Glutamatergic neuron (in vitro differentiated cells): ENCODE measurements around the gene SYT8. TPM values are rescaled to one million over a fixed set of nuclear protein-coding genes. Genes with fewer than 3 reads are reported as not detected.
A peak's percentile ranks its signal among the peaks of the same experiment; 100 is the strongest.
"Not testable (repeated sequence)": the region's sequence is repeated elsewhere in the genome, so short reads cannot be mapped to it uniquely, and the experiment has no call there.

Experiments used
- DNase-seq: peaks from one replicate; pipeline ENCODE4 v3.0.0; 2022
- H3K27ac Mint-ChIP-seq: one replicate; pipeline ENCODE4 v1.8.0; 2020; ENCODE audit warnings: mild to moderate bottlenecking, mixed read lengths, inconsistent platforms; ENCODE audit not compliant: unreplicated experiment
- H3K27me3 Mint-ChIP-seq: one replicate; pipeline ENCODE4 v1.8.0; 2020; ENCODE audit warnings: mild to moderate bottlenecking, moderate library complexity, mixed read lengths, inconsistent platforms; ENCODE audit not compliant: unreplicated experiment
- H3K36me3 Mint-ChIP-seq: one replicate; pipeline ENCODE4 v1.8.0; 2020; ENCODE audit warnings: mild to moderate bottlenecking, mixed read lengths, inconsistent platforms; ENCODE audit not compliant: unreplicated experiment
- H3K4me1 Mint-ChIP-seq: one replicate; pipeline ENCODE4 v1.8.0; 2020; ENCODE audit warnings: mild to moderate bottlenecking, low read depth, mixed read lengths, inconsistent platforms; ENCODE audit not compliant: unreplicated experiment
- H3K4me3 Mint-ChIP-seq: one replicate; pipeline ENCODE4 v1.8.0; 2020; ENCODE audit warnings: mild to moderate bottlenecking, mixed read lengths, inconsistent platforms; ENCODE audit not compliant: unreplicated experiment
- H3K9me3 Mint-ChIP-seq: one replicate; pipeline ENCODE4 v1.8.0; 2020; ENCODE audit warnings: mild to moderate bottlenecking, moderate library complexity, mixed read lengths, inconsistent platforms; ENCODE audit not compliant: unreplicated experiment
- CTCF ChIP-seq: fragments of 200-600 bp; sonication (generic); IDR thresholded peaks from one replicate; pipeline ENCODE4 v1.5.0; 2021; ENCODE audit not compliant: partially characterized antibody, unreplicated experiment
- total RNA-seq: library from RNA; stranded (reverse); fragmentation: NEBNext Ultra II Directional; extraction: Animal tissue kit (Norgen Biotek cat#: 25700); gene quantifications from one replicate; pipeline ENCODE4 v1.2.1, GENCODE V29; 2021; ENCODE audit not compliant: unreplicated experiment

The SYT8 gene
- total RNA-seq, 1 donor from 2014 or later: not detected

DNA sequence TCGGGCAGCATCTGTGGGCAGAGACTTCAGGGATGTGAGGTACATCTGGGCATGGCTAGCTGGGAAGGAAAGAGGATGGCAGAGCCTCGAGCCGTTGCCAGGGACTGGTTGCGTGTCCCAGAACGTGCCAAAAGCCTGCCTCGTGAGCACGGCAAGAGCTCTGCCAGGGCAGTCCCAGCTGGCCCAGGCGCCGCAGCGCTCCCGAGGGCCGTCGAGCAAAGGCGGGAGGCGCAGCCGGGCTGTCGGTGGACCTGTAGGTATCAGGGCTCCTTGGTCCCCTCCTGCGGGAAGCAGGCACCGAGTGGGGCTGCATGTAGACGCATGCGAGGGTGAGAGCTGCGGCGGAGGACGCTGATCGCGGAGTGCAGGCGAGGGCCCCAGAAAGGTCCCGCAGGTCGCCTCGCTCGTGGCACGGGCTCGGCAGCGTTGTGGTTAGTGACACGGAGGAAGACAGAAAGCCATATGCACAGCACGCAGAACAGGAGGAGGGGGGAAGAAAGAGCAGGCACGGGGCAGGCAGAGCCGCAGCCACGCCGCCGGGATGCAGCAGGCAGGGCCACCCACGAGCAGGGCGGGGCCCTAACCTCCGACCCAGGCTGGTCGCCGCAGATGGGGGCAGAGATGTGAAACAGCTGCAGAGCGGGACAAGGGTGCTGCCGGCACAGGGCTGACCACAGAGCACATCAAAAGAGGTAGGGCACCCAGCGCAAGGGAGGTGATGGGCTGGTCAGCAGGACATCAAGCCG is 36.1 kb downstream of the SYT8 start:
- H3K27ac Mint-ChIP-seq: no peak overlapping the region
- no peak overlapping the region for H3K4me3 Mint-ChIP-seq
- DNase-seq: peak; percentile 23
- TF ChIP-seq CTCF: no peak
- no peaks in the 10 kb centered on the region for H3K4me1 Mint-ChIP-seq
- H3K36me3 Mint-ChIP-seq: no peaks in the 10 kb centered on the region
- H3K27me3 Mint-ChIP-seq: peaks cover 8% of the 10 kb centered on the region
- peaks cover 2% of the 10 kb centered on the region for H3K9me3 Mint-ChIP-seq

DNA sequence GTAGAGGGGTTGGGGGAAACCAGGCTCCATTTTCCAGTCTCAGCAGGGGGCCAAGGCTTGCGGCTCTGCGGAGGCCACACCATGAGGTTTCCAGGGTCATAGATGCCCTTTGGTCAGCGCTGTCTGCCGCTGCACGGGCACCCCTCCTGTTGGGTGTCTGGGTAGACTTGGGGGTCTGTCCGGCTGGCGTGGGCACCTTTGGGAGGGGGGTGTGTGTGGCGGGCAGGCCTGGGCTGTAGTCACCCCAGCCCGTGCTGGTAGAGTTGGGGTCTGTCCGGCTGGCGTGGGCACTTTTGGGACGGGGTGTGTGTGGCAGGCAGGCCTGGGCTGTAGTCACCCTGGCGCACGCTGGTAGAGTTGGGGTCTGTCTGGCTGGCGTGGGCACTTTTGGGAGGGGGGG is 36.7 kb downstream of the SYT8 start:
- peak; percentile 14 for DNase-seq
- Mint-ChIP-seq H3K4me1 (no peaks in the 10 kb centered on the region), H3K27me3 (peaks cover 8% of the 10 kb centered on the region), H3K36me3 (no peaks in the 10 kb centered on the region), H3K9me3 (peaks cover 2% of the 10 kb centered on the region), H3K27ac (no peak overlapping the region), H3K4me3 (no peak overlapping the region)
- TF ChIP-seq CTCF: no peak

DNA sequence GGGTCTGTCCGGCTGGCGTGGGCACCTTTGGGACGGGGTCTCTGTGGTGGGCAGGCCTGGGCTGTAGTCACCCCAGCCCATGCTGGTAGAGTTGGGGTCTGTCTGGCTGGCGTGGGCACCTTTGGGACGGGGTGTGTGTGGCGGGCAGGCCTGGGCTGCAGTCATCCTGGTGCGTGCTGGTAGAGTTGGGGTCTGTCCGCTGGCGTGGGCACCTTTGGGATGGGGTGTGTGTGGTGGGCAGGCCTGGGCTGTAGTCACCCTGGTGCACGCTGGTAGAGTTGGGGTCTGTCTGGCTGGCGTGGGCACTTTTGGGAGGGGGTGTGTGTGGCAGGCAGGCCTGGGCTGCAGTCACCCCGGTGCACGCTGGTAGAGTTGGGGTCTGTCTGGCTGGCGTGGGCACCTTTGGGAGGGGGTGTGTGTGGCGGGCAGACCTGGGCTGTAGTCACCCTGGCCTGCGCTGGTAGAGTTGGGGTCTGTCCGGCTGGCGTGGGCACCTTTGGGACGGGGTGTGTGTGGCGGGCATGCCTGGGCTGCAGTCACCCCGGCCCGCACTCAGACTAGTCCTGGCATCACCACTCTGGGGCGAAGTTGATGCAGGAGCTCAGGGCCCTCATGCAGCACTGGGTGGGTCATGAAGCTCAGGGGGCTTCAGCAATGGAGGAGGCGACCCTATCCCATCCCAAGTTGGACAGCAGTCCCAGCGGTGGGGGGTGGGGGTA is 37.6 kb downstream of the SYT8 start:
- peaks cover 9% of the 10 kb centered on the region for H3K27me3 Mint-ChIP-seq
- TF ChIP-seq CTCF: no peak

GRCh38 chr11:1873048-1873812 is 38.4 kb downstream of the SYT8 start:
- Mint-ChIP-seq H3K36me3 (no peaks in the 10 kb centered on the region), H3K4me3 (no peak overlapping the region), H3K4me1 (peaks cover 1% of the 10 kb centered on the region), H3K9me3 (peaks cover 2% of the 10 kb centered on the region), H3K27me3 (peaks cover 11% of the 10 kb centered on the region), H3K27ac (no peak overlapping the region)
- DNase-seq: peak; percentile 12
- no peak for TF ChIP-seq CTCF

More for the DNA sequence above, 37.6 kb downstream of the SYT8 start:
- no peaks in the 10 kb centered on the region for H3K4me1 Mint-ChIP-seq
- H3K4me3 Mint-ChIP-seq: no peak overlapping the region
- DNase-seq: peak; percentile 12
- H3K36me3 Mint-ChIP-seq: no peaks in the 10 kb centered on the region
- no peak overlapping the region for H3K27ac Mint-ChIP-seq
- H3K9me3 Mint-ChIP-seq: peaks cover 2% of the 10 kb centered on the region

GRCh38 chr11:1873813-1874150 is 39.0 kb downstream of the SYT8 start:
- not testable (repeated sequence) for H3K36me3 Mint-ChIP-seq, H3K9me3 Mint-ChIP-seq, H3K4me3 Mint-ChIP-seq, H3K27ac Mint-ChIP-seq, H3K4me1 Mint-ChIP-seq
- DNase-seq: peak; percentile 3
- peaks cover 11% of the 10 kb centered on the region for H3K27me3 Mint-ChIP-seq

GRCh38 chr11:1874441-1875092 is 39.8 kb downstream of the SYT8 start:
- H3K4me3 Mint-ChIP-seq, H3K27ac Mint-ChIP-seq, H3K36me3 Mint-ChIP-seq, H3K4me1 Mint-ChIP-seq, H3K27me3 Mint-ChIP-seq, H3K9me3 Mint-ChIP-seq: not testable (repeated sequence)
- DNase-seq: peak; percentile 32
